Activated CD8-positive, alpha-beta memory T cell treated with anti-CD3 and anti-CD28 coated beads, Interleukin-2, amount 50 U/mL, for 24 hours (primary cell): ENCODE data around the gene CHST14.

Source experiments
- DNase-seq: peaks from one replicate; pipeline ENCODE4 v3.0.0-alpha.2; 2020; ENCODE audit errors: extremely low read depth

Gene CHST14

DNA sequence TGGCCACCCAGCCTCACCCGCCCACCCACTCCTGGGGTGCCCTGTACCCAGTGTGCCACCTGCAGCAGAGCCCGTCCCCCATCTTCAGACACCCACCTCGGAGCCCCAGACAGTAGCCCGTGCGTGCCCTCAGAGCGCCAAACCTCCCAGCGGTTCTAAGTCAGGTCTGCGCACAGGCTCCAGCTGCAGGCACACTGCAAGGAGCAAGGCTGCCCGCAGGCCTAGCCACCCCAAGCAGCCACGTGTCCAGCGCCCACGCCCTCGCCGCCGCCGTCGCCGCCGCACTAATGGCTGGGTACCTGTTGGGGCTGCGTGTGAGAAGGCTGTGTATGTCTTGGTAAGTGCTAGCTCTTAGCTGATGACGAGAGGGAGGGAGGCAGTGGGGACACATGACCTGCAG, 8.8 kb upstream of the CHST14 start:
- DNase-seq = no peak

DNA sequence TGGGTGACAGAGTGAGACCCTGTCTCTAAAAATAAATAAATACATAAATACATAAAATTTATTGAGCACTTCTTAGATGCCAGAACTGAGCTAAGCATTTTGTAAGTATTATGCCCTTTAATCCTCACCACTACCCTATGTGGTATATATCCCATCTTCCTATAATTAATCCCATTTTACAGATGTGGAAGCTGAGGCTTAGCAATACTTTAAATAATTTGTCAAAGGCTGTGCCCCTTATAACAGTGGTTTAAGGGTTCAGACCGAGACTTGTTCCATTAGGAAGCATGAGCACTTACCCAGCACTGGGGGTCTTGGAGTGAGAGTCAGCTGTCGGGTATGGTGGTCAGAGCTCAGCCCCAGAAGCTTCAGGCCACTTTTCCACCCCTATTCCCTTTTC, 7.5 kb upstream of the CHST14 start:
- no peak for DNase-seq

DNA sequence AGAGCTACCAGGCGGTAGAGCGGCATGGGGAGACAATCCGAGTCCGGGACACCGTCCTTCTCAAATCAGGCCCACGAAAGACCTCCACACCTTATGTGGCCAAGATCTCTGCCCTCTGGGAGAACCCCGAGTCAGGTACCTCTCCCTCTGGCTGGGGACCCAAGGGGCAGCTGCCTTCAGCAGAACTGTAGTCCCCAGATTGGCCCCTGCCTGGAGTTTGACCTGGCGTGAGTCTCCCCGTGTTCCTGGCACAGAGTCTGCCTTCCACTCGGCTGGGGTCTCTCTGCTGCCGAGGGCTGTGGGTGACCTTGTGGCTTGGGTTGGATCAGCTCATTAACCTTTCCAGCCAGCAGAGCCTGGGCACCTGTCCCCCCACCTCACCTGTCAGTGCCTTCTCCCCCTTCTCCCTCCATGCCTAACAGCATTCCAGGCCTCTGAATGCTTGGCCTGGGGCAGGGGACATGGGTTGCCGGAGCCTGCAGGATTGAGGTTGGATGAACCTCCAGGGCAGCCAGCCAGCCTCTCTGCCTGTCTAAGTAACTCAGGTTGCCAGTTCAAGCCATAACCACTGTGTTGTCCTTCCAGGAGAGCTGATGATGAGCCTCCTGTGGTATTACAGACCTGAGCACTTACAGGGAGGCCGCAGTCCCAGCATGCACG, 6.8 kb upstream of the CHST14 start:
- no peak for DNase-seq

DNA sequence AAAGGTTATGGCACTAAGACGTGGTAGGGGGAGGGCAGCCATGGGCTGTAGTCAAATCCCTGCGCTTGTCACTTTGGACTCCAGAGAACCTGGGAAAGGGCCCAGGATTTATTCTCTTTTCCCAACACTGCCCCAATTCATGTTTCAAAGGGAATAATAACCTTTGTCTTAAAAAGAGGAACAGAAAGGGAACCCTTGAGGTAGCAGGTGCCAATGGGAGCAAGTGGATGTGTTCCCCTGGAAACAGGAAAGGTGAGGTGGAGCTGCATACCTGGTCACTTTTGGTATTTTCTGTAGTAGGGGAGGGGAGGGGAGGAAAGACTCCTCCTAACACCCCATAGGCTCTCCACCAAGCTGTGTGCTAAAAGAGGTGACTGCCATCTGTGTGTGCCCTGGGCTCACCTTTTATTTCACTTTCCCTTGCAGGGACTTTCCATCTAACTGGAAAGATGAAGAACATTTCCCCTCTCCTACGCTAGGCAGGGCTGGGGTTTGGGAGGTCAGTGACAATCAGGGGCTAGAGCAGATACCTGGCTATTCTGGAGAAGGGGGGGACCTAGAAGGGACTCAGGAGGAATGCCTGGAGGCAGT, 6.1 kb upstream of the CHST14 start:
- DNase-seq = no peak

DNA sequence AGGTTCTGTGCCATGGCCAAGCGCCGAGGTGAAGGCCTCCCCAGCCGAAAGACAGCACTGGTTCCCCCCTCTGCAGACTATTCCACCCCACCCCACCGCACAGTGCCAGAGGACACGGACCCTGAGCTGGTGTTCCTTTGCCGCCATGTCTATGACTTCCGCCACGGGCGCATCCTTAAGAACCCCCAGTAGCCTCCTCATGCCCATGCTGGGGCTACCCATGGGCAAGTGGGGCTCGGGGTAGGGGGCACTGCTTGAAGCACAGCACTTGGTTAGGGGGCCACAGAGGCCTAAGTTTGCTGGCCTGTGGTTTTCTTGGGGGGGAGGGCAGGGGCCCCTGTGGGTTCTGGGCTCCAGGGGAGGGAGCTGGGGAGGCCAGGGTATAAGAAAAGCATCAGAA, 4.8 kb upstream of the CHST14 start:
- DNase-seq = no peak

DNA sequence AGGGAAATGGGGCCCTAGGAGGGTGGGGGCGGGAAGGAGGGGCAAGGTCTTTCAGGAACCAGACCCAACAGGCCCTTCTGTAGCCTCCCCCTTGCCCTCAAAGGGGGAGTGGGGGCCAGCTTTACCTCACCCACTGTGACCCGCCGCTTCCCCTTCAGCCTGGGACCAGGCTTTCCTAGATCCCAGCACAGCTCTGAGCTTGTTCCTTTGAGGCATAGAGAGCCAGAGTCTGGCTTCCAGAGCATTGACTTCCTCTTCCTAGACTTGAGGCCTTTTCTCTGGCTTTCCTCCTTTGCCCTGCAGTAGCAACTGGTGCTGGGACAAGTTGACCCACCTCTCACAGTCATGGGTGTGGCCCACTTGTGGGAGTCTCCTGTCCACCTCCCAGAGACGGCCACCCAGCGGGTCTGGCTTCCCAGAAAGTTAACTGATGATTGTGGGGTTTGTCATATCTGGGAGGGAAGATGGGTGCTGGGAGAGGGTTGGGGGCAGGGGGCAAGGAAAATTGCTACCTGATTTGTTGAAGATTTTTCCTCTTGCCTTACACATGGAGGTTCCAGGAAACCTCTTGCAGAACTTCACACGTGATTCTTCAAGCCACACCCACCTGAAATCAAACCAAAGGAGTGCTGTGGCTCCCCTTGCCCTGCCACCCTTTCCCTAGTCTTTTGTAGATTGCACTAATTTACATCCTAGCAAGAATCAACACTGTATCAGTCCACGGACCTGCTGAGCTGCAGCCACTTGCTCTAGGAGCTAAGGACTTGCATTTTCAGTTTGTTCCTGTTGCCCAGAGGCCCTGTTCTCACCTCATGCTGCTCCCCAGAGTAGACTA, 4.1 kb upstream of the CHST14 start:
- no peak for DNase-seq

DNA sequence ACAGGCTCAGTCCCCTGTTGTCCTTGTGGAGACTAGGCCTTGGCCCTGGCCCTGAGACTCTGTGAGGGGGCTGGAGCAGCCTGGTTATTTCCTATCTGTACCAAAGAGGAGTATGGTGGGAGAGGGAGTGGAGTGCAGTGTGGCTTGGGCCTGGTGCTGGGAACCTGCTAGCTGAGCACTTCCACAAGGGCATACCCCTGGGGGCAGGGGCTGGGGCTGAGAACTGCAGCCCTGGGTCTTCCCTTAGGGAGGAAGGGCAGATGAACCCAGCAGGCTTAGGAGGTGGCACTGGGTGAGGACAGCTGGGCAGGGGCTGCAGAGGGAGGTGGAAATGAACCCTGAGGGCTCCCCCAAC, 3.5 kb upstream of the CHST14 start:
- no peak for DNase-seq

DNA sequence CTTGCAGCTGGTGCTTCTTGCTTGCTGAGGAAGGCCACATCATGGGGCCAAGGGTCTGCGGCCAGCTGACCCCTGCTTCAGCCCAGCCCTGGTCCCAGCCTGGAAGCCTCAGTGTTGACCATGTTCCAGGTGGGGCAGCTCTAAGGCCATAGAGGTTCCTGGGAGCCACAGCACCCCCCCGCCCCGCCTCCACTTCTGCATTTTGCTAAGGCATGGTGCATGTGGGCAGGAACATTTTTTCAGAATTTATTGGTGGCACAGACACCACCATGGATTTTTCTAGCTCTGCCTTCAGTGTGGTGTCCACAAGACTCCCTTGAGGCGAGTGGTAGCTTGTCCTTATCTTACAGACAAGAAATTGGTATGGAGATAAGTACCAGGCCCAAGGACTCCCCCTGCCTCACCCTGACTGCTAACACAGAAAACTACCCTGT, 1.9 kb upstream of the CHST14 start:
- no peak for DNase-seq

DNA sequence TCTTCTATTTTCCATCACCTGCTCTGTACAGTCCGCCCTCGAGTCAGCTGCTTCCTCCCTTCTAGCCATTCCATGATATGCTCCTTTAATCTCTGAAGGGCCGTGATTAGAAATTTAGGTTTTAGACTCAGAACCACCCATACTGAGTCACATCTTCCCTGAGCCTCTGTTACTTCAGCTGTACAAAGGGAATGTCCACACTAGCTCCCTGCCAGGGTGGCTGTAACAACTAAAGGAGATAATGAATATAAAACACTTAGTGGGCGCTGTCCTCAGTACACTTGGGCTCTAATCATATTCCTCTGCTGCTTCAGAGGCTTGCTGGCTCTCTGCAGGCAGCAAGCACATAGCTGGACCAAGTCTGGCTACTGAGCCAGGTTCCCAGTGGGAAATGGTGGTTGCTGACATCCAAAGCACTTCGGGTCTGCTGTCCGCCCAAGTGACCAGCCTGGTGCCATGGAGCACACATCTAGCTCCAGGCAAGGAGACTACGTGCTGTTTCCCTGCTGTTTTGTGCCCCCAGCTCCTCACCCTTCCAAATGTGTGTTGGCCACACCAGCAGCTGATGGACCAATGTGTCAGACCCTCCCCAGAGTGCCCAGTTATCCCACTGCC, 901 bp upstream of the CHST14 start:
- no peak for DNase-seq

DNA sequence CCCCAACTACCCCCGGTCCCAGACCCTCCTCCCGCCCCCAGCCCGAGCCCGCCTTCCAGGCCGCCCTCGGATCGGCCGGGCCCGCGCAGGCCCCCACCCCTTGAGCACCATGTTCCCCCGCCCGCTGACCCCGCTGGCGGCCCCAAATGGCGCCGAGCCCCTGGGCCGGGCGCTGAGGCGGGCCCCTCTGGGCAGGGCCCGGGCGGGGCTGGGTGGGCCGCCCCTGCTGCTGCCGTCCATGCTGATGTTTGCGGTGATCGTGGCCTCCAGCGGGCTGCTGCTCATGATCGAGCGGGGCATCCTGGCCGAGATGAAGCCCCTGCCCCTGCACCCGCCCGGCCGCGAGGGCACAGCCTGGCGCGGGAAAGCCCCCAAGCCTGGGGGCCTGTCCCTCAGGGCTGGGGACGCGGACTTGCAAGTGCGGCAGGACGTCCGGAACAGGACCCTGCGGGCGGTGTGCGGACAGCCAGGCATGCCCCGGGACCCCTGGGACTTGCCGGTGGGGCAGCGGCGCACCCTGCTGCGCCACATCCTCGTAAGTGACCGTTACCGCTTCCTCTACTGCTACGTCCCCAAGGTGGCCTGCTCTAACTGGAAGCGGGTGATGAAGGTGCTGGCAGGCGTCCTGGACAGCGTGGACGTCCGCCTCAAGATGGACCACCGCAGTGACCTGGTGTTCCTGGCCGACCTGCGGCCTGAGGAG, 472 bp downstream of the CHST14 start:
- DNase-seq = no peak

DNA sequence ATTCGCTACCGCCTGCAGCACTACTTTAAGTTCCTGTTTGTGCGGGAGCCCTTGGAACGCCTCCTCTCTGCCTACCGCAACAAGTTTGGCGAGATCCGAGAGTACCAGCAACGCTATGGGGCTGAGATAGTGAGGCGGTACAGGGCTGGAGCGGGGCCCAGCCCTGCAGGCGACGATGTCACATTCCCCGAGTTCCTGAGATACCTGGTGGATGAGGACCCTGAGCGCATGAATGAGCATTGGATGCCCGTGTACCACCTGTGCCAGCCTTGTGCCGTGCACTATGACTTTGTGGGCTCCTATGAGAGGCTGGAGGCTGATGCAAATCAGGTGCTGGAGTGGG, 995 bp downstream of the CHST14 start:
- DNase-seq = no peak

DNA sequence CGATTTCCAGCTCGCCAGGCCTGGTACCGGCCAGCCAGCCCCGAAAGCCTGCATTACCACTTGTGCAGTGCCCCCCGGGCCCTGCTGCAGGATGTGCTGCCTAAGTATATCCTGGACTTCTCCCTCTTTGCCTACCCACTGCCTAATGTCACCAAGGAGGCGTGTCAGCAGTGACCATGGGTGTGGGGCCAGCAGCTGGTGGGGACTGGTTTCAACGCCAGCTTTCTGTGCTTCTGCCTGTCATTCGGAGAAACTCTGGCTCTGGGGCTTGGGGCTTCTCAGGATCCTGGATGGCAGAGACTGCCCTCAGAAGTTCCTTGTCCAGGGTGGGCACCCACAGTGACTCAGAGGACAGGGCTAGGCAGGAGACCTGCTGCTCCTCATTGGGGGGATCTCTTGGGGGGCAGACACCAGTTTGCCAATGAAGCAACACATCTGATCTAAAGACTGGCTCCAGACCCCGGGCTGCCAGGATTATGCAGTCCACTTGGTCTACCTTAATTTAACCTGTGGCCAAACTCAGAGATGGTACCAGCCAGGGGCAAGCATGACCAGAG, 1.5 kb downstream of the CHST14 start:
- DNase-seq = no peak

DNA sequence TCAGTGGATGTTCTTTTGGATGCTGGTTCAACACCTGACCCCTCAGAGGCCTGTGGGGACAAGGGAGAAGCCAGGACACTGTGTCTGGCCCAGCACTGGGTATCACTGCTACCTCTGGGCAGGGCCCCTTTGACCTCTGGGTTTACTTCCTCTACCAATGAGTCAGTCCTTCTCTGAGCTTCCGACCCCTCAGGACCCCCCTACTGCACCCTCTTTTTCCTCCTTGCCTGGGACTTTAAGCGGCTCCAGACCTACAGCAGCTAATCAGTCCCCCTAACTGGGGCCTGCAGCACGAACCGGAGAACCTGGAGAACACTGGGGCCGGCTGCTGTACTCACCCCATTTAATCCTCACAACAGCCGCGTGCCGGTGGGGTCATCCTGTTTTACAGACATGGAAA, 3.8 kb downstream of the CHST14 start:
- no peak for DNase-seq

DNA sequence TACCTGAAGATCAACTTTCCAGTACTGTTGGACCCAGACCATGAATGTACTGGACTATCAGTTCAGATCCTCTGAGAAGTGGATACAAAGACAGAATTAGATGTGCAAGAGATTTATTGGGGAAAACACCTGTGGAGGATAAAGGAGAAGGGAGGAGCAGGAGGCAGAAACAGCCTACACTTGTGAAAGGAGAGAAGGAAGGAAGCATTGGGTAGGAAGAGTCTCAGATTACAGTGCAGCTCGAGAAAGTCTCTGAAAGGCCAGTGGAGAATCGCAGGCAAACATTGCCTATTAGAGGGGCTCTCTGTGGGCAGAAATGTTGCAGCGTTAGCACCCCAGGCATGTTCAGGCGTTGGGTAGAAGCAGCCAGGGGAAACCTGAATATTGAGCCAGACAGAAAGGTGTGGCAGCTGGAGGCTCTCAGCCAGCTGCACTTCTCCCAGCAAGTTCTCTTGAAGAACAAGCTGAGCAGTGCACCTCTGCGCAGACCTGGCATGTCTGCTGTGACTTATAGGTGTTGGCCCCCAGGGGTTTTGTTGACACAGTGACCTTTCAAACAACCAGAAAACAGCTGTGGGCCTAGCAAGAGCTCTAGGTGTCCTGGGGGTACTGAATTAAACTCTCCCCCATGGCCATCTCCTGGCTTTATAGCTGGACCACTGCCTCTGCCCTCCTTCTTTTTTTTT, 7.0 kb downstream of the CHST14 start:
- DNase-seq = no peak

DNA sequence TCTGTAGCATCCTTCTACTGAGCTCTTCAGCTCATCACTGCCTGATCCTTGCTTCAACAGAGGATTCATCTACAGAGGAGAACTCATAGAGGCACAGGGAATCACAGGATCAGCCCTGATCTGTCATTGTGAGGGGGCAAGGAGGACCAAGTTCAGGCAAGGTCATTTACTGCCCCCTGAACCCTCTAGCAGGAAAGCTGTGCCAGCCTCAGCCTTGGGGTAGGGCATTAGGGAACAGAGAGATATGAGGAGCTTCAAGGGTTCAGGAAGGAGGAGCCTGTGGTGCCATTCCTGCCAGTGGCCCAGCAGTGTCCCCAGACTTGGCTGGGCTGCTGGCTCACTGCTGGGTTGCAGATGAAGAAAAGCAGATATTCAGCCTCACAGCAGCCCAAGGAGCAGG, 8.2 kb downstream of the CHST14 start:
- DNase-seq = no peak

DNA sequence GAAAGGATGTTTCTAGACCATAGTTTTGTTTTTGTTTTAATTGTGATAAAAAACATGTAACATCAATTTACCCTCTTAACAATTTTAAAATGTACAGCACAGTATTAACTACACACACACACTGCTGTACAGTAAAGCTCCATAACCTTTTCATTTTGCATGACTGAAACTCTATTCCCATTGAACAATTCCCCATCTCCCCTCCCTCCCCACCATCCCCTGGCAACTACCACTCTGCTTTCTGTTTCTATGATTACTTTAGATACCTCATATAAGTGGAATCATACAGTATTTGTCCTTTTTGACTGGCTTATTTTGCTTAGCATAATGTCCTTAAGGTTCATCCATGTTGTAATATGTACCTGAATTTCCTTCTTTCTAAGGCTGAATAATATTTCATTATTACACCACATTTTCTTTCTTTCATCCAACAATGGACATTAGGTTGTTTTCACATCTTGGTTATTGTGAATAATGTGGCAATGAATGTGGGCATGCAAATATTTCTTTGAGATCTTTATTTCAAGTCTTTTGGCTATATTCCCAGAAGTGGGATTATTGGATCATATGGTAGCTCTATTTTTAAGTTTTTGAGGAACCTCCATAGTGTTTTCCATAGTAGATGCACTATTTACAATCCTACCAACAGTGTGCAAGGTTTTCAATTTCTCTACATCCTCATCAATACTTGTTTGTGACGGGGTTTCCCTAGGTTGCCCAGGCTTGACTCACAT, 10.7 kb downstream of the CHST14 start:
- DNase-seq = no peak

DNA sequence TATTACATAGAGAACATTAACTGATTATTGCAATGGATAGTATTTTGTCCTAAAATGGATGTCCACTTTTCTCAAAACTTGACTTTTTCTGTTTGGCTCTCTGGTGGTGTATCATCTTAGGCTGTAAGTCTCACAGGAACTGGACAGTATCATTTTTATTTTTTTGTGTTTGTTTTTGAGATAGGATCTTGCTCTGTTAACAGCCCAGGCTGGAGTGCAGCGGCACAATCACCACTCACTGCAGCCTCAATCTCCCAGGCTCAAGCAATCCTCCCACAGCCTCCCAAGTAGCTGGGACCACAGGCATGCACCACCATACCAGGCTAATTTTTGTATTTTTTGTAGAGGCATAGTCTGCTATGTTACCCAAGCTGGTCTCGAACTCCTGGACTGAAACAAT, 13.1 kb downstream of the CHST14 start:
- DNase-seq = no peak

DNA sequence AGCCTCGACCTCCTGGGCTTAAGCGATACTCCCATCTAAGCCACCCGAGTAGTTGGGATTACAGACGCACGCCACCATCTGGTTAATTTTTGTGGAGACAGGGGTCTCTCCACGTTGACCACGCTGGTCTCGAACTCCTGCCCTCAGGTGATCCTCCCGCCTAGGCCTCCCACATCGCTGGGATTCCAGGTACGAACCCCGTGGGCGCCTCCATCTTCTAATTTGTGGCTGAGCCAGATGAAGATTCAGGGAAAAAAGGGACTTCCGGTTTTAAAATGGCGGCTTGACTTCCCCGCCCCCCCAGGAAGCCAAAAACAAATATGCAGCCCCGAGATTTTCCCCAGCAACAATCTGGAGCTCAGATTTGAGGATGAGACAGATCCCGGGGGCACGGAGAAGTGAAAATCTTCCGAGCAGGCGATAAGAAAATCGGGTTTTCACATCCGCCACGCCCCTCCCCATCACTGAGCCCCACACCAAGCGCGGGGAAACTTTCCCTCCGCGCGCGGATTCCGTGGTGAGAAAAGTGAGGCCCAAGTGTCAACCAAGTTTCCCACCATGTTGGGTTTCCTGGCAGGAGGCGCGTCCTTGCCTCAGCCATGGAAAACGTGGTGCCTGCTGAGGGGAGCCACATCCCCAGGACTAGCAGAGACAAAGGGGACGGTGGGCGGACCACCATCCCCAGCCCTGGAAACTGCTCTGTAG, 15.4 kb downstream of the CHST14 start:
- no peak for DNase-seq

DNA sequence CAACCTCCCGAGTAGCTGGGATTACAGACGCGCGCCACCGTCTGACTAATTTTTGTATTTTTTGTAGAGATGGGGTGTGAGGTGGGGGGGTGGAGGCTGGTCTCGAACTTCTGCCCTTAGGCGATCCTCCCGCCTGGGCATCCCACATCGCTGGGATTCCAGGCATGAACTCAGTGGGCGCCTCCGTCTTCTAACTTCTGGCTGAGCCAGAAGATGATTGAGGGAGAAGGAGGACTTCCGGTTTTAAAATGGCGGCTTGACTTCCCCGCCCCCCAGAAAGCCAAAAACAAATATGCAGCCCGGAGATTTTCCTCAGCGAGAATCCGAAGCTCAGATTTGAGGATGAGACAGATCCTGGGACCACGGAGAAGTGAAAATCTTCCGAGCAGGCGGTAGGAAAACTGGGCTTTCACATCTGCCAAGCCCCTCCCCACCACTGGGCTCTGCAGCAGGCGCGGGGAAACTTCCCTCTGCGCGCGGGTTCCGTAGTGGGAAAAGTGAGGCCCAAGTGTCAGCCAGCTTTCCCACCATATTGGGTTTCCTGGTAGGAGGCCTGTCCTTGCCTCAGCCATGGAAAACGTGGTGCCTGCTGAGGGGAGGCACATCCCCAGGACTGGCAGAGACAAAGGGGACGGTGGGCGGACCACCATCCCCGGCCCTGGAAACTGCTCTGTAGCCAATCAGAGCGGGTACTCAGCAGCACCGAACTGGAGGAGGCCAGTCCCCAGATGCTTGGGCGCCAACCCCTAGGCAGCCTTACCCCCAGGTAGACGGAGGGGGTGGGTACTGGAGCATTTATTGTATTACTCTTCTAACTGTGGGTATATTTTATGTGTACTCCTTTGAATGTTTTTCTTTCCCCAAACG, 17.3 kb downstream of the CHST14 start:
- no peak for DNase-seq
